K562 (cell line): ENCODE measurements around the gene IRF9. TPM values are rescaled to one million over a fixed set of nuclear protein-coding genes. Genes with fewer than 3 reads are reported as not detected.

Experiments used
- ARNT ChIP-seq, 2 experiments: fragments of 450-650 bp; IDR thresholded peaks; 2 replicates each; pipeline ENCODE4 v1.6.1; 2016; ENCODE audit warnings: mild to moderate bottlenecking in 1 of 2
- CBFA2T2 ChIP-seq: fragments of 450-650 bp; conservative IDR thresholded peaks from 2 replicates; pipeline ENCODE4 v1.6.1; 2017; ENCODE audit warnings: mild to moderate bottlenecking
- ESRRB ChIP-seq: fragments of 250-450 bp; sonication (Bioruptor Pico); IDR thresholded peaks from 2 replicates; pipeline ENCODE4 v1.5.0; 2020; ENCODE audit warnings: mild to moderate bottlenecking, moderate library complexity, borderline replicate concordance
- GABPB1 ChIP-seq: sonication (generic); formaldehyde crosslinking; IDR thresholded peaks from 2 replicates; pipeline ENCODE4 v1.8.0; 2022; ENCODE audit warnings: mild to moderate bottlenecking, missing genetic modification reagents
- HDAC2 ChIP-seq: fragments of 450-650 bp; IDR thresholded peaks from 2 replicates; pipeline ENCODE4 v1.6.1; 2016; ENCODE audit warnings: mild to moderate bottlenecking
- MYBL2 ChIP-seq, 2 experiments: fragments of 450-650 bp in 1 of 2; sonication (generic) in 1 of 2; formaldehyde crosslinking in 1 of 2; IDR thresholded peaks; 2 replicates each; pipeline versions ENCODE4 v1.6.1 to v1.8.1; 2017 to 2022; ENCODE audit warnings: borderline replicate concordance in 1 of 2, inconsistent platforms in 1 of 2, low read depth in 1 of 2, mild to moderate bottlenecking in 1 of 2, missing genetic modification reagents in 1 of 2, moderate library complexity in 1 of 2
- NEUROD1 ChIP-seq: fragments of 150-350 bp; IDR thresholded peaks from 2 replicates; pipeline ENCODE4 v1.6.1; 2014; ENCODE audit warnings: borderline replicate concordance, low read length, low read depth; ENCODE audit not compliant: partially characterized antibody
- NR4A1 ChIP-seq, 2 experiments: fragments of 250-450 bp in 1 of 2; fragments of 450-650 bp in 1 of 2; sonication (Bioruptor Pico) in 1 of 2; IDR thresholded peaks; 2 replicates each; pipeline versions ENCODE4 v1.4.0 to v1.6.1; 2016 to 2020; ENCODE audit warnings: mild to moderate bottlenecking in 2 of 2, missing compliant biosample characterization in 1 of 2, missing genetic modification characterization in 1 of 2, moderate library complexity in 1 of 2
- PKNOX1 ChIP-seq: fragments of 450-650 bp; IDR thresholded peaks from 2 replicates; pipeline ENCODE4 v1.6.1; 2016
- POLR2B ChIP-seq: fragments of 450-650 bp; IDR thresholded peaks from 2 replicates; pipeline ENCODE4 v1.6.1; 2018; ENCODE audit warnings: low read depth; ENCODE audit not compliant: partially characterized antibody
- POU5F1 ChIP-seq: fragments of 150-350 bp; IDR thresholded peaks from 2 replicates; pipeline ENCODE4 v1.6.1; 2014; ENCODE audit warnings: borderline replicate concordance, low read length, low read depth, mild to moderate bottlenecking; ENCODE audit not compliant: partially characterized antibody
- PRDM10 ChIP-seq: fragments of 450-650 bp; IDR thresholded peaks from 2 replicates; pipeline ENCODE4 v1.6.1; 2018; ENCODE audit not compliant: partially characterized antibody
- RBM14 ChIP-seq: fragments of 200-400 bp; formaldehyde crosslinking; IDR thresholded peaks from 2 replicates; pipeline ENCODE4 v1.6.1; 2018; ENCODE audit warnings: low read depth, mild to moderate bottlenecking, low read length, moderate library complexity, borderline replicate concordance; ENCODE audit not compliant: insufficient read depth
- SAP30 ChIP-seq: fragments of 200-600 bp; sonication (generic); IDR thresholded peaks from 2 replicates; pipeline ENCODE4 v1.6.1; 2012; ENCODE audit warnings: borderline replicate concordance, low read depth, mild to moderate bottlenecking, moderate library complexity, low read length, control low read depth, inconsistent platforms; ENCODE audit not compliant: insufficient read depth, poor library complexity, severe bottlenecking
- SMARCB1 ChIP-seq: IDR thresholded peaks from 2 replicates; pipeline ENCODE4 v1.6.1; 2011; ENCODE audit warnings: improper control_type of control experiment, low read depth; ENCODE audit not compliant: insufficient read length
- ZNF431 ChIP-seq: sonication (generic); formaldehyde crosslinking; IDR thresholded peaks from 2 replicates; pipeline ENCODE4 v1.8.0; 2022; ENCODE audit warnings: mild to moderate bottlenecking, missing genetic modification reagents
- polyA plus RNA-seq, 8 experiments: library from polyadenylated mRNA; depleted of rRNA in 4 of 8; stranded (reverse) in 5 of 8; unstranded in 3 of 8; fragments of >200 nt; fragmentation: Nextera tagmentation in 2 of 8; fragmentation: Illumina TruSeq in 1 of 8; extraction: Ambion mirVana in 2 of 8; extraction: Trizol in 1 of 8; gene quantifications; 2 replicates each; pipeline versions ENCODE4 v1.2.1 to v1.2.3, GENCODE V29; 2011 to 2014; ENCODE audit warnings: inconsistent platforms in 1 of 8, missing spikeins in 1 of 8
- total RNA-seq, 7 experiments: library from RNA; depleted of rRNA in 6 of 7; stranded (reverse); fragments of >200 nt in 6 of 7; fragmentation: Illumina TruSeq in 2 of 7; extraction: Trizol in 2 of 7; gene quantifications; 2 replicates each; pipeline versions ENCODE4 v1.2.1 to v1.2.3, GENCODE V29; 2011 to 2021; ENCODE audit warnings: low replicate concordance in 1 of 7

The IRF9 gene
- total and polyA plus RNA-seq, 9 of the 15 experiments (the other 6 are each of a cell fraction or from before 2014, with no cell fraction given), result 0.79 to 14.8 (median 6.1) TPM

GRCh38 chr14:24195186-24196070 is 34.4 kb downstream of the IRF9 start, which contains the start of gene TM9SF1 (continued):
- TF ChIP-seq ESRRB (CRISPR knock-in tag), result no peak
- peak; percentile 48 for TF ChIP-seq SAP30
- peak; percentile 51 for TF ChIP-seq POLR2B
- TF ChIP-seq HDAC2, result no peak
- TF ChIP-seq ZNF431, result 0 out of 2 replicates have a peak, but pooled peaks have one; percentile 16
- no peak for TF ChIP-seq MYBL2 (IDR thresholded peaks at IDR 0.05; ENCODE audit: low read depth)
- no peak for TF ChIP-seq MYBL2 (CRISPR knock-in tag; IDR thresholded peaks at IDR 0.05; ENCODE audit: borderline replicate concordance)
- TF ChIP-seq RBM14, result 0 out of 2 replicates have a peak, but pooled peaks have one; percentile 31
- TF ChIP-seq NR4A1 (CRISPR knock-in tag; IDR thresholded peaks at IDR 0.05), result no peak
- TF ChIP-seq NR4A1 (tag; IDR thresholded peaks at IDR 0.05), result no peak
- TF ChIP-seq PKNOX1, result peak; percentile 71
- TF ChIP-seq POU5F1, result no peak
- TF ChIP-seq ARNT (IDR thresholded peaks at IDR 0.05), result no peak
- TF ChIP-seq CBFA2T2, result no peak
- TF ChIP-seq NEUROD1, result peak; percentile 6
- no peak for TF ChIP-seq SMARCB1
- peak; percentile 94 for TF ChIP-seq GABPB1
- TF ChIP-seq PRDM10, result peak; percentile 73
